ENCODE results near the gene SYT10.
"Not testable (repeated sequence)": the region's sequence is repeated elsewhere in the genome, so short reads cannot be mapped to it uniquely, and the experiment has no call there.

Gene SYT10

DNA sequence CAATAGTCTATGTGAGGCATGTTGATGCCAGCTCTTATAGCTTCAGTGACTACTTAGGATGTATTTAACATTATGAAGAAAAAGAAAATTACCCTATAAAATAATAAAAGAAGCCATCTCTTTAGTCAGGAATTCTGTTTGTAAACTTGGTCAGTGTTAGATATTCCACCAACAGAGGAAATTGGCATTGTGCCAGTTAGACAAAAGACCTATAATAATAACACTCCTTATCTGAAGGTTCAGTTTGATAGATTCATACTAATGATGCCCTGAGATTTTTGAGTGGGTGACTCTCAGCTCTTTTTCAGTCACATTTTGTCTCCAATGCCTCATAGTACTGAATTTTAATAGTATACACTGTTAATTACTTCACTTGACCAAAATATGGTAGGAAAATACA lies 6.6 kb downstream of the SYT10 start:
- no peak for DNase-seq (ENCODE audit: low spot score)
- TF ChIP-seq CTCF (IDR thresholded peaks at IDR 0.05; ENCODE audit: borderline replicate concordance, control extremely low read depth, extremely low read depth, insufficient read depth, missing control alignments): no peak
- in situ Hi-C loops (cut with MboI; ENCODE audit: low sequenced_read_pairs, unreplicated experiment): no loop called here

DNA sequence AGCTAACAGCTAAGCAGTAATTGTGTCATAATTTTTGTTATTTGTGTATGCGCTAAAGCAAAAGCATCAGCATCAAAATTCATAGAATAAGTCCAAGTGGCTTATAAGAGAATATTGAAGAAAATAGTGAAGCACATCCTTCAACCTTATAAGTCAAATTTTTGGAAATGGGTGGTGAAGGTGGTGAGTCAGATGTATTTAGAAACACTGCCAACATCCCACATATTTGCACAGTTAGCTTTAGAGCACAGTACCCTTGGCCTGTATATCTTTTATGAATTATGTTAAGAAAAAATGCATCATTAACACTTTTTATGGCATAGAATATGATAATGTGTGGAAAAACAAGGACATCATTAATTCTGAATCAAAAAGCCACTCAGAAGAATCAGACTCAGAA lies 8.0 kb downstream of the SYT10 start:
- TF ChIP-seq CTCF (IDR thresholded peaks at IDR 0.05; ENCODE audit: borderline replicate concordance, control extremely low read depth, extremely low read depth, insufficient read depth, missing control alignments): no peak
- in situ Hi-C loops (cut with MboI; ENCODE audit: low sequenced_read_pairs, unreplicated experiment): no loop called here
- no peak for DNase-seq (ENCODE audit: low spot score)

DNA sequence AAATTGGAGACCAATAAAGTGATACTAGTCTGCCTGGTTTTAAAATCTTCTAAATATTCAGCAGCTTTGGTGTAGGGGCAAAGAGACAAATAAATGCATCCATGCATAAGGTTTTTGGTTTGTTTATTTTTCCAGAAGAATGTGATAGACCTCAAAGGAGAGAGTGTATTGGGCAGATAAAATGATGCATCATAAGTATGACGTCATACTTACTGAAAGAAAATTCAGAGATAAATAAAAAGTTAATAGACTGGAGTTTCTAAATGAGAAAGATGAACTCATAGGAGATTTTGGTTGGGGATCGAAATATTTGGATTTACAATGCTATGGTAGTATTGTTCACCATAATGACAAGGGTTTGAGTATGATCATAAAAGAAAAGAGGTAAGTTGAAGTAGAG lies 10.2 kb downstream of the SYT10 start:
- in situ Hi-C loops (cut with MboI; ENCODE audit: low sequenced_read_pairs, unreplicated experiment): no loop called here
- no peak for TF ChIP-seq CTCF (IDR thresholded peaks at IDR 0.05; ENCODE audit: borderline replicate concordance, control extremely low read depth, extremely low read depth, insufficient read depth, missing control alignments)
- DNase-seq (ENCODE audit: low spot score): no peak

DNA sequence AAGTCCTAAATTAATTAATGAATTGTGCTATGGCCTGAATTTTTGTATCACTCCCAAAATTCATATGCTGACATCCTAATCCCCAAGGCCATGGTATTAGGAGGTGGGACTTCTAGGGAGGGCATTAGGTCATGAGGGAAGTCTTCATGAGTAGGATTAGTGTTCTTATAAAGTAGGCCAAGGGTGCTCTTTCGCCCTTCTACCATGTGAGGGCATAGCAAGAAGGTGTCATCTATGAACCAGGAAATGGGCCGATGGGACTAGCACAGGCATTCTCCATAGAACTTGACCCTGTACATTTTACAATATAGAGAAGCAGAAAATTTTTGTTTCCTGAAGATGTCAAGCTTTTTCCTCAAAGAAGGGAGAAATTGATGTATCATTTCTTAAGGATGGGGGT lies 12.5 kb downstream of the SYT10 start:
- DNase-seq (ENCODE audit: low spot score): no peak
- in situ Hi-C loops (cut with MboI; ENCODE audit: low sequenced_read_pairs, unreplicated experiment): no loop called here
- no peak for TF ChIP-seq CTCF (IDR thresholded peaks at IDR 0.05; ENCODE audit: borderline replicate concordance, control extremely low read depth, extremely low read depth, insufficient read depth, missing control alignments)

GRCh38 chr12:33423706-33424105 lies 15.9 kb downstream of the SYT10 start:
- no peak for TF ChIP-seq CTCF (IDR thresholded peaks at IDR 0.05; ENCODE audit: borderline replicate concordance, control extremely low read depth, extremely low read depth, insufficient read depth, missing control alignments)
- DNase-seq (ENCODE audit: low spot score): no peak
- in situ Hi-C loops (cut with MboI; ENCODE audit: low sequenced_read_pairs, unreplicated experiment): no loop called here

- in situ Hi-C loops (cut with MboI; ENCODE audit: low sequenced_read_pairs, unreplicated experiment); DNase-seq (ENCODE audit: low spot score): not testable (repeated sequence)
Measured at GRCh38 chr12:33412410-33412809, 27.2 kb downstream of the SYT10 start.

GRCh38 chr12:33383503-33383902 lies 56.1 kb downstream of the SYT10 start:
- TF ChIP-seq CTCF (IDR thresholded peaks at IDR 0.05; ENCODE audit: borderline replicate concordance, control extremely low read depth, extremely low read depth, insufficient read depth, missing control alignments): no peak
- no peak for DNase-seq (ENCODE audit: low spot score)
- in situ Hi-C loops (cut with MboI; ENCODE audit: low sequenced_read_pairs, unreplicated experiment): no loop called here
